ENCODE data around the gene TMEM131. TPM values are rescaled to one million over a fixed set of nuclear protein-coding genes. Genes with fewer than 3 reads are reported as not detected.

Gene TMEM131
- total and polyA plus RNA-seq, 10 of the 15 experiments (the other 5 are each of a cell fraction or from before 2014, with no cell fraction given), result 6.0 to 48.2 (median 23.2) TPM

DNA sequence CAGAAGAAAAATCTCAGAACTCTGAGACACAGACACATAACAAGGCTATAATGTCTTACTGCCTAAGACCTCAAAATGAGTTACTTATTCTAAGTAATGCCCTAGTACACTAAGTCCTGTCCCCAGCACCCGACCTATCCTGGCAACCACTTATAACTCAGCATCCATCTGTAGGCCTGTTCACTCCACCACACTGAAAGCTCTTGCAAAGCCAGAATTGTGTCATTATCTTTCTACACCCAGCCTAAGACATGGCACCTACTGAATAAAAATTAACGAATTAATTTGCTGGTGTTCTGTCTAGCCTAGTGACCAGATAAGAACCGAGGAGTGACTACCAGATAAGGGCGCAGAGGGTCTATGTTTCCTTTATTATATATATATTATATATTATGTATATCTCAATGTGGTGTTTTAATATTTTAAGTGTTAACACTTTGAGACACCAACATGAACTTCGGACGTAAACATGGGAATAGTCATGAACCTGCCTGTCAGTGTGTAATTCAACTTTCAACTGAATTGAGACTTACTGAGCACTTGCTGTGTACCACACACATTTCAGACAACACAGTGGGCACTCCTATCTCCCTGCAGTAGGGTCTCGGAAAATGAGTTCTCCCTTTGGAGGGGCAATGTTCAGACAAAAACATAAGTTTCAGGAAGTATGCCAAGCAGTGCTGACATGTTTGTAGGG is 27.7 kb downstream of the TMEM131 start:
- H3K79me2 ChIP-seq (ENCODE audit: control insufficient read depth, insufficient read depth, low read length), result peaks cover 72% of the 10 kb centered on the region
- H3K27ac ChIP-seq (ENCODE audit: control insufficient read depth, insufficient read depth), result no peak overlapping the region

DNA sequence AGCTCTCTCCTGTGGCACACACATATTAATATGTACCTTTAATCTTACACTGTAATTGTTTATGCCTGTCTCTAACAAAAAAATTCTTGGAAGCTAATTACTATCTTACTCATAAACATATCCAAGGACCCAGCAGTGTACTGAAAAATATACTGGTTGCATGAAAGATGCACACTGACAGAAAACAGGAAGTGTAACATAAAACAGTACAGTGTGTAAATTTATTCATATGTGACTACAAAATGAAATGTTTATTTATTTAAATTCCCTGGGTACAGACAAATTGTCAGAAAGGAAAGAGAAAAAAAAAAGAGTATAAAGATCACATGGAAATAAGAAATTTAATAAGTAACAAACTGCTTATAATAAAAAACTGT is 28.5 kb downstream of the TMEM131 start:
- SMC1A ChIA-PET (ENCODE audit: uncharacterized antibody, unreplicated experiment), result interaction anchor here (0.6 to 3.9 kb wide), 18 partner anchors 9 to 222 kb away, joined by 3 to 24 read pairs (median 4); no protein-coding TSS in a partner anchor
- no TSS peak for BruUV-seq (replicated peaks)
- Histone ChIP-seq H3K4me2 (ENCODE audit: control insufficient read depth, insufficient read depth) (no peak overlapping the region; the same call in 1 of the 2 replicates), H3K9me3 (replicated peaks; ENCODE audit: control insufficient read depth, insufficient read depth, low read length) (no peaks in the 10 kb centered on the region), H3K36me3 (ENCODE audit: control insufficient read depth in 2 of 2, insufficient read depth in 2 of 2, low read length in 1 of 2) (no peaks in the 10 kb centered on the region; a peak in 1 of 4 replicates), H3K9ac (ENCODE audit: control insufficient read depth, insufficient read depth, low read length) (no peak overlapping the region), H3K4me3 (no peak overlapping the region), H3K4me1 (ENCODE audit: control insufficient read depth, insufficient read depth, low read length) (peaks cover 30% of the 10 kb centered on the region), H3K27me3 (replicated peaks in 1 of 2; ENCODE audit: control insufficient read depth in 2 of 2, insufficient read depth in 2 of 2, low read length in 1 of 2) (no peaks in the 10 kb centered on the region), H4K20me1 (ENCODE audit: control insufficient read depth, insufficient read depth) (peaks cover 6% of the 10 kb centered on the region; the same call in 1 of the 2 replicates), H2AFZ (ENCODE audit: control insufficient read depth, low read depth, low read length) (no peak overlapping the region), H3K27ac (ENCODE audit: control insufficient read depth, insufficient read depth) (no peak overlapping the region), H3K79me2 (ENCODE audit: control insufficient read depth, insufficient read depth, low read length) (peaks cover 66% of the 10 kb centered on the region)
- FAIRE-seq (no peak), ATAC-seq (peak; percentile 31), DNase-seq (ENCODE audit: low read depth, low spot score) (no peak)
- in situ Hi-C loops (cut with MboI), result no loop called here
- POLR2A ChIA-PET, result interaction anchor here (1.2 to 2.2 kb wide), 2 partner anchors 22 to 38 kb away, joined by 3 to 8 read pairs; no protein-coding TSS in a partner anchor
- RAD21 ChIA-PET (ENCODE audit: unreplicated experiment), result interaction anchor here (0.7 to 2.4 kb wide), 8 partner anchors 12 to 97 kb away, joined by 3 to 9 read pairs (median 4); no protein-coding TSS in a partner anchor
- TF ChIP-seq, protein P1, sequence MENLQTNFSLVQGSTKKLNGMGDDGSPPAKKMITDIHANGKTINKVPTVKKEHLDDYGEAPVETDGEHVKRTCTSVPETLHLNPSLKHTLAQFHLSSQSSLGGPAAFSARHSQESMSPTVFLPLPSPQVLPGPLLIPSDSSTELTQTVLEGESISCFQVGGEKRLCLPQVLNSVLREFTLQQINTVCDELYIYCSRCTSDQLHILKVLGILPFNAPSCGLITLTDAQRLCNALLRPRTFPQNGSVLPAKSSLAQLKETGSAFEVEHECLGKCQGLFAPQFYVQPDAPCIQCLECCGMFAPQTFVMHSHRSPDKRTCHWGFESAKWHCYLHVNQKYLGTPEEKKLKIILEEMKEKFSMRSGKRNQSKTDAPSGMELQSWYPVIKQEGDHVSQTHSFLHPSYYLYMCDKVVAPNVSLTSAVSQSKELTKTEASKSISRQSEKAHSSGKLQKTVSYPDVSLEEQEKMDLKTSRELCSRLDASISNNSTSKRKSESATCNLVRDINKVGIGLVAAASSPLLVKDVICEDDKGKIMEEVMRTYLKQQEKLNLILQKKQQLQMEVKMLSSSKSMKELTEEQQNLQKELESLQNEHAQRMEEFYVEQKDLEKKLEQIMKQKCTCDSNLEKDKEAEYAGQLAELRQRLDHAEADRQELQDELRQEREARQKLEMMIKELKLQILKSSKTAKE (IDR thresholded peaks at IDR 0.05; ENCODE audit: low read depth, poor library complexity, severe bottlenecking), result peak; percentile 3
- TF ChIP-seq SPI1 (IDR thresholded peaks at IDR 0.05; ENCODE audit: borderline replicate concordance, insufficient read depth, low read depth, low read length) (peak; percentile 83), CBX3 (IDR thresholded peaks at IDR 0.05; ENCODE audit: borderline replicate concordance, low read depth) (no peak), SMAD5 (IDR thresholded peaks at IDR 0.05; ENCODE audit: low read depth) (no peak), MTA2 (IDR thresholded peaks at IDR 0.05; ENCODE audit: low read depth) (no peak)
- TF ChIP-seq, protein P2, sequence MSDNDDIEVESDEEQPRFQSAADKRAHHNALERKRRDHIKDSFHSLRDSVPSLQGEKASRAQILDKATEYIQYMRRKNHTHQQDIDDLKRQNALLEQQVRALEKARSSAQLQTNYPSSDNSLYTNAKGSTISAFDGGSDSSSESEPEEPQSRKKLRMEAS (IDR thresholded peaks at IDR 0.05; ENCODE audit: low read depth, low read length), result no peak
- CTCF ChIA-PET, result interaction anchor here (0.8 to 2.2 kb wide), 4 partner anchors 9 to 97 kb away, joined by 3 to 7 read pairs (median 4); no protein-coding TSS in a partner anchor
- intact Hi-C loops (cut with micrococcal nuclease; ENCODE audit: unreplicated experiment), result loop anchor here (10.0 kb wide), 1 partner anchor 118 kb away; the partner anchor contains the start of gene VWA3B

More for the DNA sequence above, 27.7 kb downstream of the TMEM131 start:
- Histone ChIP-seq H3K9ac (ENCODE audit: control insufficient read depth, insufficient read depth, low read length) (no peak overlapping the region), H3K36me3 (ENCODE audit: control insufficient read depth in 2 of 2, insufficient read depth in 2 of 2, low read length in 1 of 2) (no peaks in the 10 kb centered on the region; a peak in 1 of 4 replicates), H4K20me1 (ENCODE audit: control insufficient read depth, insufficient read depth) (peaks cover 6% of the 10 kb centered on the region; the same call in 1 of the 2 replicates), H3K4me1 (ENCODE audit: control insufficient read depth, insufficient read depth, low read length) (peaks cover 30% of the 10 kb centered on the region), H3K27me3 (replicated peaks in 1 of 2; ENCODE audit: control insufficient read depth in 2 of 2, insufficient read depth in 2 of 2, low read length in 1 of 2) (no peaks in the 10 kb centered on the region), H3K9me3 (replicated peaks; ENCODE audit: control insufficient read depth, insufficient read depth, low read length) (no peaks in the 10 kb centered on the region; the same call in 2 of the 3 replicates), H3K4me2 (ENCODE audit: control insufficient read depth, insufficient read depth) (peak overlapping the region; percentile 62; the same call in 1 of the 2 replicates), H3K4me3 (no peak overlapping the region), H2AFZ (ENCODE audit: control insufficient read depth, low read depth, low read length) (no peak overlapping the region)
- no peak for TF ChIP-seq RCOR1 (conservative IDR thresholded peaks at IDR 0.05; ENCODE audit: low read depth, low read length)
- TF ChIP-seq ZSCAN29 (IDR thresholded peaks at IDR 0.05), result no peak
- SMC1A ChIA-PET (ENCODE audit: uncharacterized antibody, unreplicated experiment), result interaction anchor here (0.6 to 3.9 kb wide), 8 partner anchors 10 to 118 kb away, joined by 3 to 24 read pairs (median 4); no protein-coding TSS in a partner anchor
- FAIRE-seq (no peak), DNase-seq (ENCODE audit: low read depth, low spot score) (no peak), ATAC-seq (no peak)
- POLR2A ChIA-PET, result interaction anchor here (2.2 kb wide), 1 partner anchor 38 kb away, joined by 8 read pairs; no protein-coding TSS in a partner anchor
- CTCF ChIA-PET, result interaction anchor here (0.8 to 2.2 kb wide), 3 partner anchors 9 to 98 kb away, joined by 3 to 7 read pairs (median 4); no protein-coding TSS in a partner anchor
- WGBS (ENCODE audit: insufficient coverage, insufficient replicate concordance, low lambda C conversion rate, missing lambda C conversion rate), result 97% methylated on average over 7 of the region's 7 CpGs
- BruUV-seq (replicated peaks), result no TSS peak
- RAD21 ChIA-PET (ENCODE audit: unreplicated experiment), result interaction anchor here (0.6 to 1.7 kb wide), 4 partner anchors 12 to 60 kb away, joined by 3 to 5 read pairs (median 4); no protein-coding TSS in a partner anchor
- intact Hi-C loops (cut with micrococcal nuclease; ENCODE audit: unreplicated experiment), result loop anchor here (10.0 kb wide), 1 partner anchor 117 kb away; the partner anchor contains the start of gene VWA3B
- in situ Hi-C loops (cut with MboI), result no loop called here

Measured in GM12878 (cell line).